HepG2 (cell line): ENCODE data around the gene CAMTA1. TPM values are rescaled to one million over a fixed set of nuclear protein-coding genes. Genes with fewer than 3 reads are reported as not detected.

Experiments used
- ATAC-seq: fragments of 200-7000 bp; cut with Tn5 transposase; 3 replicates; pipeline ENCODE4 v1.9.1; 2020; ENCODE audit warnings: mild to moderate bottlenecking, moderate library complexity
- BruUV-seq: library from RNA; stranded (reverse); fragments of 400-500 nt; replicated peaks from 2 replicates; lab custom pipeline; 2021; lab: Mats Ljungman, UMichigan
- CTCF ChIA-PET: fragments of 300-600 bp; formaldehyde crosslinking; extraction: SDS; loops from one replicate; lab custom pipeline; 2021; ENCODE audit warnings: low total read pairs, inconsistent platforms, low intra/inter-chr PET ratio; lab: Yijun Ruan, JAX
- POLR2A ChIA-PET: fragments of 350-600 bp; sonication (Branson Sonifier 250); formaldehyde crosslinking; loops from one replicate; lab custom pipeline; 2020; ENCODE audit warnings: antibody characterized with exemption, inconsistent platforms; lab: Yijun Ruan, JAX
- DNase-seq: peaks from one replicate; pipeline ENCODE4 v3.0.0-alpha.2; 2015; ENCODE audit warnings: low spot score
- FAIRE-seq: peaks from 3 replicates; lab custom pipeline; 2011; peaks lifted over from hg19 to GRCh38; lab: Jason Lieb, UNC
- H2AFZ ChIP-seq: one replicate; pipeline ENCODE4 v1.6.1; 2011; ENCODE audit warnings: low read length, inconsistent platforms
- H3K27ac ChIP-seq: fragments of 300-600 bp; 3 replicates; pipeline ENCODE4 v1.8.0; 2011; ENCODE audit warnings: mixed run types, mild to moderate bottlenecking, mixed read lengths, low read length, inconsistent platforms; ENCODE audit not compliant: insufficient read depth; ENCODE audit errors: extremely low read length
- H3K27me3 ChIP-seq, 2 experiments: fragments of 200-600 bp in 1 of 2; 2 replicates in 1 of 2; 3 replicates in 1 of 2; pipeline versions ENCODE4 v1.6.0 to v1.8.0; 2011; ENCODE audit warnings: low read length in 2 of 2, mild to moderate bottlenecking in 2 of 2, moderate library complexity in 2 of 2, inconsistent platforms in 1 of 2; ENCODE audit not compliant: insufficient read depth in 2 of 2, control insufficient read depth in 1 of 2
- H3K36me3 ChIP-seq, 2 experiments: fragments of 200-600 bp in 1 of 2; replicated peaks in 1 of 2; 2 replicates in 1 of 2; 3 replicates in 1 of 2; pipeline versions ENCODE4 v1.5.1 to v1.8.0; 2011; ENCODE audit warnings: low read length in 2 of 2, inconsistent platforms in 1 of 2; ENCODE audit not compliant: insufficient read depth in 2 of 2, control insufficient read depth in 1 of 2
- H3K4me1 ChIP-seq: 2 replicates; pipeline ENCODE4 v1.5.1; 2012; ENCODE audit warnings: low read length, inconsistent platforms; ENCODE audit not compliant: insufficient read depth
- H3K4me2 ChIP-seq: 2 replicates; pipeline ENCODE4 v1.6.0; 2011; ENCODE audit warnings: low read depth, low read length, inconsistent platforms
- H3K4me3 ChIP-seq, 3 experiments: fragments of 200-600 bp in 1 of 3; sonication (generic), shearing (Covaris generic) in 1 of 3; replicated peaks in 1 of 3; 2 replicates each; pipeline ENCODE4 v1.5.1; 2011 to 2016; ENCODE audit warnings: low read length in 3 of 3, inconsistent platforms in 2 of 3, low read depth in 2 of 3, mild to moderate bottlenecking in 2 of 3, control low read depth in 1 of 3, mixed read lengths in 1 of 3; ENCODE audit not compliant: insufficient read depth in 1 of 3
- H3K79me2 ChIP-seq: one replicate; pipeline ENCODE4 v1.6.1; 2011; ENCODE audit warnings: low read length, inconsistent platforms; ENCODE audit not compliant: insufficient read depth
- H3K9ac ChIP-seq: 2 replicates; pipeline ENCODE4 v1.6.0; 2011; ENCODE audit warnings: mild to moderate bottlenecking, low read depth, low read length, inconsistent platforms; ENCODE audit not compliant: insufficient read depth
- H3K9me3 ChIP-seq: 2 replicates; pipeline ENCODE4 v1.5.1; 2012; ENCODE audit warnings: mild to moderate bottlenecking, low read length
- H4K20me1 ChIP-seq: 2 replicates; pipeline ENCODE4 v1.6.0; 2011; ENCODE audit warnings: inconsistent platforms, mild to moderate bottlenecking, low read length, moderate library complexity; ENCODE audit not compliant: insufficient read depth
- KLF13 ChIP-seq: sonication (generic); formaldehyde crosslinking; IDR thresholded peaks from 2 replicates; pipeline ENCODE4 v1.4.0; 2020; ENCODE audit warnings: mild to moderate bottlenecking, missing genetic modification reagents
- NFE2 ChIP-seq: sonication (generic); formaldehyde crosslinking; IDR thresholded peaks from 2 replicates; pipeline ENCODE4 v1.4.0; 2020; ENCODE audit warnings: missing genetic modification reagents
- NR2F6 ChIP-seq, 2 experiments: IDR thresholded peaks; 2 replicates each; pipeline ENCODE4 v1.6.1; 2016; ENCODE audit warnings: antibody characterized with exemption in 1 of 2, mild to moderate bottlenecking in 1 of 2
- PHF8 ChIP-seq: sonication (generic); formaldehyde crosslinking; IDR thresholded peaks from 2 replicates; pipeline ENCODE4 v1.5.0; 2020; ENCODE audit warnings: missing genetic modification reagents
- ZNF687 ChIP-seq: sonication (generic); formaldehyde crosslinking; IDR thresholded peaks from 2 replicates; pipeline ENCODE4 v1.5.1; 2020; ENCODE audit warnings: mild to moderate bottlenecking, missing genetic modification reagents, moderate library complexity
- WGBS: methylation state at CpG from one replicate; pipeline ENCODE4 v1.1.6; 2017; ENCODE audit warnings: low lambda C conversion rate; 5-methylcytosine and 5-hydroxymethylcytosine counted together
- in situ Hi-C: cut with HindIII; loops from 2 replicates; pipeline ENCODE4 v1.10.0; 2017; ENCODE audit warnings: low pct_unique_long_range_greater_than_20kb; ENCODE audit not compliant: extremely low pct_ligation_motif_present
- intact Hi-C: fragments of 100-400 bp; cut with micrococcal nuclease; formaldehyde crosslinking; loops from one replicate; pipeline ENCODE4 v1.10.0; 2022; ENCODE audit not compliant: unreplicated experiment
- polyA plus RNA-seq, 8 experiments: library from polyadenylated mRNA; depleted of rRNA in 3 of 8; stranded (reverse) in 7 of 8; unstranded in 1 of 8; fragments of >200 nt; fragmentation: Illumina TruSeq in 4 of 8; extraction: Trizol in 4 of 8; gene quantifications; 2 replicates each; pipeline versions ENCODE4 v1.2.1 to v1.2.3, GENCODE V29; 2011 to 2016; ENCODE audit warnings: low read depth in 4 of 8, missing spikeins in 1 of 8, mixed read lengths in 1 of 8; ENCODE audit not compliant: insufficient read depth in 1 of 8
- total RNA-seq, 5 experiments: library from RNA; depleted of rRNA; stranded (reverse); fragments of >200 nt; fragmentation: Illumina TruSeq; extraction: Trizol; gene quantifications; 2 replicates each; pipeline ENCODE4 v1.2.3, GENCODE V29; 2016; ENCODE audit warnings: low read depth in 1 of 5

Gene CAMTA1
- total and polyA plus RNA-seq, 2 of the 13 experiments (the other 11 are each of a cell fraction or from before 2014, with no cell fraction given) = 25.0 to 36.4 TPM

- peak; percentile 55 for TF ChIP-seq ZNF687 (CRISPR knock-in tag)
- TF ChIP-seq, all 625 proteins: peak for 34
Measured at GRCh38 chr1:7669559-7670311, 884.5 kb downstream of the CAMTA1 start (continued).

- FAIRE-seq (no peak), ATAC-seq (no peak), DNase-seq (no peak)
- Histone ChIP-seq H4K20me1 (no peaks in the 10 kb centered on the region), H3K36me3 (no peaks in the 10 kb centered on the region), H3K4me1 (peaks cover 28% of the 10 kb centered on the region), H3K27ac (no peak overlapping the region), H3K79me2 (no peaks in the 10 kb centered on the region), H3K4me3 (peak overlapping the region in 1 of 3 experiments; percentile 52; a peak in 1 of 6 replicates), H3K27me3 (peaks cover 2 to 19% of the 10 kb centered on the region in 2 experiments), H3K9ac (no peak overlapping the region), H2AFZ (no peak overlapping the region), H3K9me3 (no peaks in the 10 kb centered on the region), H3K4me2 (peak overlapping the region; percentile 65; the same call in 1 of the 2 replicates)
- 47% methylated on average over 8 of the region's 15 CpGs for WGBS
- no TSS peak for BruUV-seq
- TF ChIP-seq KLF13 (no peak), PHF8 (CRISPR knock-in tag) (no peak), NFE2 (no peak), NR2F6 (IDR thresholded peaks at IDR 0.05) (no peak), NR2F6 (CRISPR knock-in tag; IDR thresholded peaks at IDR 0.05) (no peak)
- ChIA-PET CTCF (interaction anchor here (9.2 kb wide), 1 partner anchor 82 kb away, joined by 226 read pairs; no protein-coding TSS in a partner anchor), POLR2A (interaction anchor here (0.7 to 2.3 kb wide), 3 partner anchors 10 to 82 kb away, joined by 3 to 9 read pairs (median 7); no protein-coding TSS in a partner anchor)
- in situ Hi-C loops (loop anchor here (5.0 to 25.0 kb wide), 3 partner anchors 47 to 192 kb away; partner anchors contain the start of gene UTS2), intact Hi-C loops (no loop called here)
Measured at GRCh38 chr1:7670334-7671145, 885.3 kb downstream of the CAMTA1 start.
